Natural killer cell (primary cell): ENCODE measurements around the gene POLR1C. TPM values are rescaled to one million over a fixed set of nuclear protein-coding genes. Genes with fewer than 3 reads are reported as not detected.

ENCODE experiments used
- ATAC-seq, 3 donors: fragments of 150-1000 bp in 2 of 3; fragments of 200-7000 bp in 1 of 3; cut with Tn5 transposase; 1 replicate in 1 of 3; 2 replicates in 2 of 3; pipeline ENCODE4 v1.10.0; 2021; ENCODE audit warnings: mild to moderate bottlenecking in 2 of 3, moderate library complexity in 2 of 3
- DNase-seq, 2 donors: peaks; one replicate each; pipeline versions ENCODE4 v3.0.0 to v3.0.0-alpha.2; 2013 to 2021; ENCODE audit warnings: mixed read lengths in 1 of 2
- H3K27ac ChIP-seq: one replicate; pipeline ENCODE4 v1.5.1; 2013; ENCODE audit warnings: mild to moderate bottlenecking, low read length
- H3K27me3 ChIP-seq: one replicate; pipeline ENCODE4 v1.6.1; 2013; ENCODE audit warnings: low read length; ENCODE audit not compliant: control insufficient read depth, insufficient read depth
- H3K36me3 ChIP-seq: one replicate; pipeline ENCODE4 v1.6.1; 2013; ENCODE audit warnings: low read length; ENCODE audit not compliant: control insufficient read depth, insufficient read depth
- H3K4me1 ChIP-seq: one replicate; pipeline ENCODE4 v1.6.1; 2013; ENCODE audit warnings: low read length; ENCODE audit not compliant: control insufficient read depth, insufficient read depth
- H3K4me3 ChIP-seq: one replicate; pipeline ENCODE4 v1.5.1; 2013; ENCODE audit warnings: low read length
- H3K9me3 ChIP-seq: one replicate; pipeline ENCODE4 v1.6.1; 2013; ENCODE audit warnings: low read length; ENCODE audit not compliant: control insufficient read depth, insufficient read depth
- H3K27ac Mint-ChIP-seq, 2 donors: one replicate each; pipeline ENCODE4 v1.8.0; 2022; ENCODE audit warnings: mild to moderate bottlenecking in 2 of 2, mixed read lengths in 2 of 2, moderate library complexity in 1 of 2
- H3K27me3 Mint-ChIP-seq, 2 donors: one replicate each; pipeline ENCODE4 v1.8.0; 2022; ENCODE audit warnings: low read depth in 2 of 2, mixed read lengths in 2 of 2
- H3K36me3 Mint-ChIP-seq: one replicate; pipeline ENCODE4 v1.8.0; 2022; ENCODE audit warnings: mixed read lengths
- H3K4me1 Mint-ChIP-seq, 2 donors: one replicate each; pipeline ENCODE4 v1.8.0; 2022; ENCODE audit warnings: mixed read lengths in 2 of 2
- H3K4me3 Mint-ChIP-seq: one replicate; pipeline ENCODE4 v1.8.0; 2022; ENCODE audit warnings: mild to moderate bottlenecking, moderate library complexity, mixed read lengths
- H3K9me3 Mint-ChIP-seq, 2 donors: one replicate each; pipeline ENCODE4 v1.8.0; 2022; ENCODE audit warnings: mixed read lengths in 2 of 2
- WGBS: methylation state at CpG from one replicate; pipeline ENCODE4 v1.1.7; 2013; ENCODE audit warnings: missing lambda C conversion rate; ENCODE audit not compliant: insufficient coverage; 5-methylcytosine and 5-hydroxymethylcytosine counted together
- intact Hi-C: fragments of 100-400 bp; cut with micrococcal nuclease; formaldehyde crosslinking; loops from one replicate; pipeline ENCODE4 v1.14.2; 2022
- total RNA-seq, 4 donors: library from RNA; stranded (reverse); fragments of 120-200 nt in 1 of 4; gene quantifications; one replicate each; pipeline versions ENCODE4 v1.2.3 to v1.2.4, GENCODE V29; 2013 to 2022
- TF ChIP-seq, protein P1 (sequence below): fragments of 200-600 bp; IDR thresholded peaks from one replicate; pipeline ENCODE4 v1.8.0; 2022; ENCODE audit warnings: antibody characterized with exemption

POLR1C gene
- total RNA-seq, 3 donors from 2014 or later (not counting 1 experiment from before 2014, with no cell fraction given), result 22.3 to 29.3 (median 25.8) TPM

DNA sequence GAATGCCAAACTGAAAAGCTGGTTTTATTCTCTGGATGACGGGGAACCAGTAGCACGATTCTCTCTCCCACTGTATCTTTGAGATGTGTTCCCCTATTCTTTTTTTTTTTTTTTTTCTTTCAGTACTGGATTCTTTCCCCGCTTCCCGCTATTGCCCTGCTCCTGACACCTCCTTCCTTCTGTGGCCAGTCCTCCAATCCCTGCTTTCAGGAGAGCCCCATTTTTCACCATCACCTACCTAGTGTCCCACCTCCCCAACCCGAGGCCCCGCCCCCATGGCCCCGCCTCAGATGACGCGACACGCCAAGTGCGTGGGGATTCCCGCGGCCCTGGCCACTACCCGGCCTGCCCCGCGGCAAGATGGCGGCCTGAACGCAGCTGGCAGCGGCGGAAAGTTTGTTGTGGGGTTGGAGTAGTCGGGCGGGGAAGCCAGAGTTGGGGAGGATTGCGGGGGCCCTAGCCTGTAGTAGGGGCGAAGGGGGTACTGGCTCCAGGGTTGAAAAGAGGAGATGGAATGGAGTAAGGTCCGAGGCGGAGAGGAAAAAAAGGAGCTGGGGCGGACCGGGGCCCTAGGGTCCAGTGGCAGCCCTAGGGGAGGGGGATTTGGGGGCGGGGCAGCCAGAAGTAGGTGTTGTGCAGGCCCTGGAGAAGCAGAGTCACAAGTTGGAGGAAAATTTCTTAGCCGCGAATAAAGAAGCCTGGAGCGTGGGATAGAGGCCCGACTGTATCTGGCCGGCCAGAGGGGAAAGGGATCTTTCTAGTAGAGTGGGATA lies 39.5 kb upstream of the POLR1C start, which contains the start of gene TJAP1:
Gene TJAP1, plus strand, starts transcription at position 336 of the 773 bp plus-strand sequence. CDS start 21,432 bp downstream, outside the sequence.
- Mint-ChIP-seq H3K9me3 (no peaks in the 10 kb centered on the region), H3K36me3 (no peaks in the 10 kb centered on the region), H3K27ac (peak within 1 kb of the TSS; percentile 92 to 100), H3K4me3 (peak within 1 kb of the TSS; percentile 97), H3K4me1 (peaks cover 29 to 35% of the 10 kb centered on the region in 2 donors), H3K27me3 (no peaks in the 10 kb centered on the region)
- Histone ChIP-seq H3K27me3 (no peaks in the 10 kb centered on the region), H3K4me1 (peaks cover 13% of the 10 kb centered on the region), H3K4me3 (peak within 1 kb of the TSS; percentile 65), H3K27ac (peak within 1 kb of the TSS; percentile 87), H3K9me3 (no peaks in the 10 kb centered on the region), H3K36me3 (peaks cover 2% of the 10 kb centered on the region)
- DNase-seq (peak; percentile 96 to 97), ATAC-seq (peak; percentile 100)
- TF ChIP-seq, protein P1, sequence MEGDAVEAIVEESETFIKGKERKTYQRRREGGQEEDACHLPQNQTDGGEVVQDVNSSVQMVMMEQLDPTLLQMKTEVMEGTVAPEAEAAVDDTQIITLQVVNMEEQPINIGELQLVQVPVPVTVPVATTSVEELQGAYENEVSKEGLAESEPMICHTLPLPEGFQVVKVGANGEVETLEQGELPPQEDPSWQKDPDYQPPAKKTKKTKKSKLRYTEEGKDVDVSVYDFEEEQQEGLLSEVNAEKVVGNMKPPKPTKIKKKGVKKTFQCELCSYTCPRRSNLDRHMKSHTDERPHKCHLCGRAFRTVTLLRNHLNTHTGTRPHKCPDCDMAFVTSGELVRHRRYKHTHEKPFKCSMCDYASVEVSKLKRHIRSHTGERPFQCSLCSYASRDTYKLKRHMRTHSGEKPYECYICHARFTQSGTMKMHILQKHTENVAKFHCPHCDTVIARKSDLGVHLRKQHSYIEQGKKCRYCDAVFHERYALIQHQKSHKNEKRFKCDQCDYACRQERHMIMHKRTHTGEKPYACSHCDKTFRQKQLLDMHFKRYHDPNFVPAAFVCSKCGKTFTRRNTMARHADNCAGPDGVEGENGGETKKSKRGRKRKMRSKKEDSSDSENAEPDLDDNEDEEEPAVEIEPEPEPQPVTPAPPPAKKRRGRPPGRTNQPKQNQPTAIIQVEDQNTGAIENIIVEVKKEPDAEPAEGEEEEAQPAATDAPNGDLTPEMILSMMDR, result no peak
- under 1% methylated on average over 34 of the region's 34 CpGs for WGBS
- intact Hi-C loops, result loop anchor here (5.0 kb wide), 1 partner anchor 40 kb away; the partner anchor contains the start of genes POLR1C and YIPF3

DNA sequence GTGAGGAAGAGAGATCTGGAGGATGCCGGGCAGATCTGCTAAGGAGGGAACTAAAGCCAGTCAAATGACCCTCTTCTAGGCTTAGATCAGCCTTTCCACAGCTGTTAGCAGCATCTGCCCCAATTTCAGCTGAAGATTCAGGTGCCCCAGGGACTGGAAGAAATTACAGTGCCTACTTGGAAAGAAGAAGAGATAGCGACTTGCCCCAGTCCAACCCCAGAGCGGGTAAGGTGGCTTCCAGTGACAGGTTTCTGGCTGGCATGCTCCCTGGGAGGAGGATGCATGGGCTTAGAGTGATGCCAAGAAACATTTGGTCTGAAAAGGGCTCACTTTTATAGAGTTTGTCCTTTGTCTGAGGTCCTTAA lies 38.9 kb upstream of the POLR1C start:
- H3K36me3 Mint-ChIP-seq, result no peaks in the 10 kb centered on the region
- DNase-seq, result no peak
- H3K4me1 Mint-ChIP-seq, result peaks cover 29 to 38% of the 10 kb centered on the region in 2 donors
- TF ChIP-seq, protein P1, result no peak
- intact Hi-C loops, result loop anchor here (5.0 kb wide), 1 partner anchor 39 kb away; the partner anchor contains the start of genes POLR1C and YIPF3
- H3K36me3 ChIP-seq, result peaks cover 2% of the 10 kb centered on the region
- ATAC-seq, result no peak
- no peaks in the 10 kb centered on the region for H3K9me3 Mint-ChIP-seq
- no peaks in the 10 kb centered on the region for H3K27me3 ChIP-seq
- no peaks in the 10 kb centered on the region for H3K9me3 ChIP-seq
- H3K4me1 ChIP-seq, result peaks cover 13% of the 10 kb centered on the region
- peak overlapping the region; percentile 92 to 100 for H3K27ac Mint-ChIP-seq
- peak overlapping the region; percentile 65 for H3K4me3 ChIP-seq
- H3K27me3 Mint-ChIP-seq, result no peaks in the 10 kb centered on the region
- peak overlapping the region; percentile 87 for H3K27ac ChIP-seq
- H3K4me3 Mint-ChIP-seq, result peak overlapping the region; percentile 97
- WGBS, result 23% methylated on average over 3 of the region's 3 CpGs

DNA sequence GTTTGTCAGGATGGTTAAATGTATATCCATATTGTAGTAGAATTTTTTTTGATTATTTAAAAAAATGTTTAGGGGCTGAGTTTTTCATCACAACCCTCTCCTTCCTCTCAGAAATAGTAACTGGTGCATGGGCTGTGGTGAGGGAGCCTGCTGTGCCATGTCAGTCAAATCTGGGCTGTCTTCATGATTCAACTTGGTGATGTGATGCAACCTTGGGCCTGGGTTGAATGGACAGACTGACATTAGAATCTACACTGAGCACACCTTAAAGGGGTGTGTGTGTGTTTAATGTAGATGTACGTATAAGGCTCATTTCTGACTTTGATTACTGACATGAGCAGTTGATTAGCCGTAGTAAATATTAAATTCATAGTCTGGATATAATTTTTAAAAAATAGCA lies 35.8 kb upstream of the POLR1C start:
- H3K27me3 Mint-ChIP-seq, result no peaks in the 10 kb centered on the region
- WGBS, result no CpG with 5 or more reads among the region's 2 CpGs
- Histone ChIP-seq H3K4me1 (peaks cover 13% of the 10 kb centered on the region), H3K27me3 (no peaks in the 10 kb centered on the region), H3K9me3 (no peaks in the 10 kb centered on the region), H3K27ac (no peak overlapping the region), H3K36me3 (peaks cover 2% of the 10 kb centered on the region), H3K4me3 (no peak overlapping the region)
- peaks cover 29 to 44% of the 10 kb centered on the region in 2 donors for H3K4me1 Mint-ChIP-seq
- H3K27ac Mint-ChIP-seq, result peak overlapping the region in 1 of 2 donors; percentile 37
- no peaks in the 10 kb centered on the region for H3K9me3 Mint-ChIP-seq
- no peak overlapping the region for H3K4me3 Mint-ChIP-seq
- no peak for DNase-seq
- no peaks in the 10 kb centered on the region for H3K36me3 Mint-ChIP-seq
- ATAC-seq, result no peak
- TF ChIP-seq, protein P1, result no peak
- intact Hi-C loops, result no loop called here
